Mesenchymal stem cell (in vitro differentiated cells and primary cell): Measurements from ENCODE around the gene ASH1L.
"Not testable (repeated sequence)": the region's sequence is repeated elsewhere in the genome, so short reads cannot be mapped to it uniquely, and the experiment has no call there.

Experiments used
- DNase-seq: peaks from one replicate; pipeline ENCODE4 v3.0.0-alpha.2; 2013
- H2AFZ ChIP-seq: one replicate; pipeline ENCODE4 v1.6.1; 2013; ENCODE audit warnings: low read depth, mild to moderate bottlenecking, control low read depth, inconsistent platforms, low read length, moderate library complexity
- H2AK5ac ChIP-seq: 2 replicates; pipeline ENCODE4 v1.6.1; 2013; ENCODE audit warnings: low read length, moderate library complexity, mild to moderate bottlenecking, inconsistent platforms; ENCODE audit not compliant: severe bottlenecking
- H2BK120ac ChIP-seq: one replicate; pipeline ENCODE4 v1.6.1; 2013; ENCODE audit warnings: low read depth, mild to moderate bottlenecking, inconsistent platforms, low read length, moderate library complexity
- H2BK12ac ChIP-seq, 2 experiments: one replicate each; pipeline ENCODE4 v1.6.1; 2013; ENCODE audit warnings: inconsistent platforms in 2 of 2, low read length in 2 of 2, mild to moderate bottlenecking in 2 of 2, moderate library complexity in 2 of 2, control low read depth in 1 of 2
- H2BK15ac ChIP-seq: one replicate; pipeline ENCODE4 v1.6.1; 2013; ENCODE audit warnings: mild to moderate bottlenecking, low read depth, inconsistent platforms; ENCODE audit not compliant: poor library complexity, severe bottlenecking
- H2BK5ac ChIP-seq: 2 replicates; pipeline ENCODE4 v1.6.1; 2013; ENCODE audit warnings: low read depth, mild to moderate bottlenecking, low read length, control low read depth, inconsistent platforms; ENCODE audit not compliant: poor library complexity, severe bottlenecking
- H3K14ac ChIP-seq, 2 experiments: one replicate each; pipeline ENCODE4 v1.6.1; 2013; ENCODE audit warnings: inconsistent platforms in 2 of 2, low read length in 2 of 2, control low read depth in 1 of 2, mild to moderate bottlenecking in 1 of 2, moderate library complexity in 1 of 2
- H3K18ac ChIP-seq, 2 experiments: one replicate each; pipeline ENCODE4 v1.6.1; 2013; ENCODE audit warnings: inconsistent platforms in 2 of 2, low read length in 2 of 2, control low read depth in 1 of 2, low read depth in 1 of 2, mild to moderate bottlenecking in 1 of 2
- H3K23ac ChIP-seq, 2 experiments: one replicate each; pipeline ENCODE4 v1.6.1; 2013; ENCODE audit warnings: inconsistent platforms in 2 of 2, low read length in 2 of 2, mild to moderate bottlenecking in 2 of 2, moderate library complexity in 2 of 2, control low read depth in 1 of 2
- H3K27ac ChIP-seq: 2 replicates; pipeline ENCODE4 v1.5.1; 2013; ENCODE audit warnings: mild to moderate bottlenecking, moderate library complexity, low read length, control low read depth, inconsistent platforms; ENCODE audit not compliant: poor library complexity, severe bottlenecking
- H3K27me3 ChIP-seq, 2 experiments: 2 replicates each; pipeline versions ENCODE4 v1.6.1 to v1.7.0; 2013; ENCODE audit warnings: low read length in 2 of 2, mild to moderate bottlenecking in 2 of 2, moderate library complexity in 2 of 2, control low read depth in 1 of 2, inconsistent platforms in 1 of 2; ENCODE audit not compliant: control insufficient read depth in 1 of 2, insufficient read depth in 1 of 2
- H3K36me3 ChIP-seq, 2 experiments: 2 replicates each; pipeline versions ENCODE4 v1.6.1 to v1.7.0; 2013; ENCODE audit warnings: low read length in 2 of 2, control low read depth in 1 of 2, inconsistent platforms in 1 of 2, low read depth in 1 of 2, mild to moderate bottlenecking in 1 of 2; ENCODE audit not compliant: insufficient read depth in 2 of 2, control insufficient read depth in 1 of 2
- H3K4ac ChIP-seq, 2 experiments: one replicate each; pipeline ENCODE4 v1.6.1; 2013; ENCODE audit warnings: inconsistent platforms in 2 of 2, low read length in 2 of 2, mild to moderate bottlenecking in 2 of 2, moderate library complexity in 2 of 2, control low read depth in 1 of 2, low read depth in 1 of 2
- H3K4me1 ChIP-seq: 2 replicates; pipeline ENCODE4 v1.6.1; 2013; ENCODE audit warnings: low read depth, low read length, control low read depth; ENCODE audit not compliant: control insufficient read depth, insufficient read depth
- H3K4me2 ChIP-seq: 2 replicates; pipeline ENCODE4 v1.6.1; 2013; ENCODE audit warnings: low read length, mild to moderate bottlenecking, inconsistent platforms; ENCODE audit not compliant: poor library complexity, severe bottlenecking
- H3K4me3 ChIP-seq, 2 experiments: 2 replicates each; pipeline versions ENCODE4 v1.5.1 to v1.7.0; 2013; ENCODE audit warnings: low read length in 2 of 2, mild to moderate bottlenecking in 2 of 2, control low read depth in 1 of 2, low read depth in 1 of 2; ENCODE audit not compliant: insufficient read depth in 1 of 2
- H3K79me1 ChIP-seq: replicated peaks from 2 replicates; pipeline ENCODE4 v1.6.1; 2013; ENCODE audit warnings: mild to moderate bottlenecking, control low read depth, low read length, inconsistent platforms; ENCODE audit not compliant: poor library complexity, severe bottlenecking
- H3K9ac ChIP-seq: 2 replicates; pipeline ENCODE4 v1.7.0; 2013; ENCODE audit warnings: mild to moderate bottlenecking, low read length, moderate library complexity
- H3K9me3 ChIP-seq: 2 replicates; pipeline ENCODE4 v1.7.0; 2013; ENCODE audit warnings: mild to moderate bottlenecking, low read length; ENCODE audit not compliant: control insufficient read depth
- H4K8ac ChIP-seq: one replicate; pipeline ENCODE4 v1.6.1; 2013; ENCODE audit warnings: inconsistent platforms, mild to moderate bottlenecking, low read length, moderate library complexity
- H4K91ac ChIP-seq: one replicate; pipeline ENCODE4 v1.6.1; 2013; ENCODE audit warnings: mild to moderate bottlenecking, low read length, inconsistent platforms
- WGBS: methylation state at CpG from one replicate; pipeline ENCODE4 v1.1.7; 2013; ENCODE audit warnings: mixed read lengths; 5-methylcytosine and 5-hydroxymethylcytosine counted together

The ASH1L gene

DNA sequence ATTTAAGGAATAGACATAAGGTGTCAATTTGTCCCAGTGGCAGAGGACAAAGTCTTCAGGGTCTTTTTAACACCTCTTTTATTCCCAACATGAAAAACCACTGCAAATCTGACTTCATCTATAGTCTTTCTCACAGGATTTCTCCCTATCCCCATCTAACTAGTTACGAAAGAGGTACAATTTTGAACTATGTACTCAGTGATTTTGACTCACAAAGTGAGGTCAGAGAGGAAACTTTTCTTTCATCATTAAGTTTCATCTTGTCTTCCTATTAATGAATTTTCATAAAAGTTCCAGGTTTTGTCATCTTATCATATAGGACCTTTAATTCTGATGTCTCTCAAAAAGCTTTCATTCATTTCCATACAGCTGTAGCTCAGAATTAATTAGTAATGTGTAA, 63.3 kb downstream of the ASH1L start:
- no peak overlapping the region for H2BK12ac ChIP-seq
- no peak overlapping the region for H3K14ac ChIP-seq
- no peak overlapping the region for H3K18ac ChIP-seq
- no peak overlapping the region for H3K4ac ChIP-seq
- no peak overlapping the region for H2BK5ac ChIP-seq
- peak; percentile 25 for DNase-seq
- H3K79me1 ChIP-seq: peaks cover 19% of the 10 kb centered on the region
- no peak overlapping the region for H2AFZ ChIP-seq
- H4K91ac ChIP-seq: no peak overlapping the region
- H3K9me3 ChIP-seq: no peaks in the 10 kb centered on the region
- no peak overlapping the region for H2AK5ac ChIP-seq
- H3K4me3 ChIP-seq: no peak overlapping the region
- H3K4me1 ChIP-seq: no peaks in the 10 kb centered on the region
- H3K4me2 ChIP-seq: no peak overlapping the region
- H4K8ac ChIP-seq: no peak overlapping the region
- peaks cover 0 to 4% of the 10 kb centered on the region in 2 experiments for H3K36me3 ChIP-seq
- no peak overlapping the region for H3K23ac ChIP-seq
- no peak overlapping the region for H3K27ac ChIP-seq
- no peak overlapping the region for H2BK15ac ChIP-seq
- H2BK120ac ChIP-seq: no peak overlapping the region
- 100% methylated on average over 1 of the region's 1 CpG for WGBS
- peak overlapping the region; percentile 63 for H3K9ac ChIP-seq
- H3K27me3 ChIP-seq: no peaks in the 10 kb centered on the region

DNA sequence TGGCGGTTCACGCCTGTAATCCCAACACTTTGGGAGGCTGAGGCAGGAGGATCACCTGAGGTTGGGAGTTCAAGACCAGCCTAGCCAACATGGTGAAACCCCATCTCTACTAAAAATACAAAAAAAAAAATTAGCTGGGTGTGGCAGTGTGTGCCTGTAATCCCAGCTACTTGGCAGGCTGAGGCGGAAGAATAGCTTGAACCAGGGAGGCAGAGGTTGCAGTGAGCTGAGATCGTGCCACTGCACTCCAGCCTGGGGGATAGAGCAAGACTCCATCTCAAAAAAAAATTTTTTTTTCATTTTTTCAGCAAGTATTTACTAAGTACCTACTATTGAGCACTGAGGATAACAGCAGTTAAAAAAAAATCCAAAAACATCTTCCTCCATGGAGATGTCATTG, 69.0 kb downstream of the ASH1L start:
- not testable (repeated sequence) for H3K4me2 ChIP-seq, H3K23ac ChIP-seq, H2BK12ac ChIP-seq, H2BK15ac ChIP-seq, H4K8ac ChIP-seq, H2AFZ ChIP-seq, H3K4ac ChIP-seq, DNase-seq, H3K14ac ChIP-seq, H3K27ac ChIP-seq, H4K91ac ChIP-seq, H3K18ac ChIP-seq, H3K9ac ChIP-seq, H2AK5ac ChIP-seq, H3K9me3 ChIP-seq, H3K36me3 ChIP-seq, H3K27me3 ChIP-seq, H2BK120ac ChIP-seq, H3K4me3 ChIP-seq, H3K4me1 ChIP-seq, H2BK5ac ChIP-seq
- peaks cover 24% of the 10 kb centered on the region for H3K79me1 ChIP-seq
- 90% methylated on average over 4 of the region's 4 CpGs for WGBS

DNA sequence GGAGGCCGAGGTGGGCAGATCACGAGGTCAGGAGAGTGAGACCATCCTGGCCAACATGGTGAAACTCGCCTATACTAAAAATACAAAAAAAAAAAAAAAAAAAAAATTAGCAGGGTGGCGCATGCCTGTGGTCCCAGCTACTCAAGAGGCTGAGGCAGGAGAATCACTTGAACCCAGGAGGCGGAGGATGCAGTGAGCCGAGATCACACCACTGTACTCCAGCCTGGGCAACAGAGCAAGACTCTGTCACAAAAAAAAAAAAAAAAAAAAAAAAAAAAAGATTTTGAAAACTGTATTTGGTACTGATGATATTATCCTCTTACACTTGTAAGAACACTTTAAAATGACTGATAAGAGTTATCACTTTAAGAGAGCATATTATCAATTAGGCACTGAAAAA, 74.2 kb downstream of the ASH1L start:
- H3K9ac ChIP-seq, H3K27ac ChIP-seq, H2BK120ac ChIP-seq, H3K4me2 ChIP-seq, H4K8ac ChIP-seq, H2BK15ac ChIP-seq, H4K91ac ChIP-seq, H3K27me3 ChIP-seq, H2BK5ac ChIP-seq, H3K4ac ChIP-seq, H2AFZ ChIP-seq, H3K4me1 ChIP-seq, H3K14ac ChIP-seq, DNase-seq, H3K18ac ChIP-seq, H2BK12ac ChIP-seq, H2AK5ac ChIP-seq, H3K23ac ChIP-seq, H3K9me3 ChIP-seq, H3K4me3 ChIP-seq, H3K36me3 ChIP-seq: not testable (repeated sequence)
- 94% methylated on average over 2 of the region's 6 CpGs for WGBS
- peaks cover 19% of the 10 kb centered on the region for H3K79me1 ChIP-seq

DNA sequence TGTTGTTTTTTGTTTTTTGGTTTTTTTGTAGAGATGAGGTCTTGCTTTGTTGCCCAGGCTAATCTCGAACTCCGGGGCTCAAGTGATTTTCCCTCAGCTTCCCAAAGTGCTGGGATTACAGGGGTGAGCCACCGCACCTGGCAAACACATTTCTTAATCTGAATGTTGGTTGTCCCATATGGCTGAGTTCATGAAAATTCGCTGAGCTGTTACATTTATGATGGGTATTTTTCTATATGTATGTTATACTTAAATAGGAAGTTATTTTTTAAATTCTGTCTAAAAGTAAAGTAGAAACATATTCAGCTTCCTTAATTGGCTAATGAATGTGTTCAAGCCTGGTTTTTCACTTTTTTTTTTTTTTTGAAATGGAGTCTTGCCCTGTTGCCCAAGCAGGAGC, 75.1 kb downstream of the ASH1L start:
- Histone ChIP-seq H2BK12ac (no peak overlapping the region), H3K27ac (no peak overlapping the region), H3K27me3 (no peaks in the 10 kb centered on the region), H3K9ac (no peak overlapping the region), H4K8ac (no peak overlapping the region), H2BK120ac (no peak overlapping the region), H3K4me1 (peaks cover 1% of the 10 kb centered on the region), H3K36me3 (peaks cover 0 to 9% of the 10 kb centered on the region in 2 experiments), H3K14ac (no peak overlapping the region), H2AFZ (no peak overlapping the region), H3K4me2 (no peak overlapping the region), H3K79me1 (peaks cover 17% of the 10 kb centered on the region), H3K18ac (no peak overlapping the region), H2AK5ac (no peak overlapping the region), H3K4me3 (no peak overlapping the region), H3K9me3 (no peaks in the 10 kb centered on the region), H4K91ac (no peak overlapping the region), H2BK15ac (no peak overlapping the region), H2BK5ac (no peak overlapping the region), H3K23ac (no peak overlapping the region), H3K4ac (no peak overlapping the region)
- 97% methylated on average over 3 of the region's 4 CpGs for WGBS
- no peak for DNase-seq
